Measurements from ENCODE around the gene COLQ.

Gene COLQ

GRCh38 chr3:15513810-15514662 lies 7.5 kb downstream of the COLQ start:
- Histone ChIP-seq H3K4me1 (ENCODE audit: control extremely low read depth in 1 of 4, control insufficient read depth in 4 of 4, insufficient read depth in 4 of 4, low read length in 3 of 4) (peaks cover 0 to 34% (median 21%) of the 10 kb centered on the region in 4 experiments), H3K4me3 (ENCODE audit: control insufficient read depth in 1 of 7, extremely low read depth in 1 of 7, insufficient read depth in 4 of 7, low read depth in 2 of 7, low read length in 6 of 7) (no peak overlapping the region), H3K9me3 (ENCODE audit: control extremely low read depth in 1 of 5, control insufficient read depth in 4 of 5, insufficient read depth in 2 of 5, low read depth in 1 of 5, low read length in 4 of 5) (no peaks in the 10 kb centered on the region), H3K36me3 (ENCODE audit: control insufficient read depth in 4 of 4, insufficient read depth in 4 of 4, low read length in 3 of 4) (no peaks in the 10 kb centered on the region), H3K27me3 (replicated peaks in 2 of 5; ENCODE audit: control insufficient read depth in 4 of 5, insufficient read depth in 5 of 5, low read length in 4 of 5) (no peaks in the 10 kb centered on the region), H3K27ac (ENCODE audit: insufficient read depth in 1 of 2, low read depth in 1 of 2, low read length in 2 of 2, poor library complexity in 1 of 2, severe bottlenecking in 2 of 2) (no peak overlapping the region)
- CTCF ChIA-PET = interaction anchor here (0.7 to 2.2 kb wide), 4 partner anchors 13 to 190 kb away, joined by 3 to 4 read pairs (median 3); partner anchors contain the start of genes EAF1 and METTL6
- peak in 2 of 3 donors; percentile 30 to 51 for DNase-seq
- WGBS (ENCODE audit: insufficient coverage) = 41% methylated on average over 5 of the region's 5 CpGs
- POLR2A ChIA-PET = no interaction called here

GRCh38 chr3:15513116-15513515 lies 8.4 kb downstream of the COLQ start:
- Histone ChIP-seq H3K4me1 (ENCODE audit: control extremely low read depth in 1 of 4, control insufficient read depth in 4 of 4, insufficient read depth in 4 of 4, low read length in 3 of 4) (peaks cover 0 to 34% (median 21%) of the 10 kb centered on the region in 4 experiments), H3K36me3 (ENCODE audit: control insufficient read depth in 4 of 4, insufficient read depth in 4 of 4, low read length in 3 of 4) (no peaks in the 10 kb centered on the region), H3K9me3 (ENCODE audit: control extremely low read depth in 1 of 5, control insufficient read depth in 4 of 5, insufficient read depth in 2 of 5, low read depth in 1 of 5, low read length in 4 of 5) (no peaks in the 10 kb centered on the region), H3K4me3 (ENCODE audit: control insufficient read depth in 1 of 7, extremely low read depth in 1 of 7, insufficient read depth in 4 of 7, low read depth in 2 of 7, low read length in 6 of 7) (no peak overlapping the region), H3K27ac (ENCODE audit: insufficient read depth in 1 of 2, low read depth in 1 of 2, low read length in 2 of 2, poor library complexity in 1 of 2, severe bottlenecking in 2 of 2) (no peak overlapping the region), H3K27me3 (replicated peaks in 2 of 5; ENCODE audit: control insufficient read depth in 4 of 5, insufficient read depth in 5 of 5, low read length in 4 of 5) (no peaks in the 10 kb centered on the region)
- DNase-seq = no peak
- CTCF ChIA-PET = interaction anchor here (1.3 to 1.5 kb wide), 2 partner anchors 14 to 42 kb away, joined by 3 to 4 read pairs; no protein-coding TSS in a partner anchor
- POLR2A ChIA-PET = interaction anchor here (1.0 kb wide), 1 partner anchor 13 kb away, joined by 3 read pairs; no protein-coding TSS in a partner anchor
- 100% methylated on average over 2 of the region's 7 CpGs for WGBS (ENCODE audit: insufficient coverage)

DNA sequence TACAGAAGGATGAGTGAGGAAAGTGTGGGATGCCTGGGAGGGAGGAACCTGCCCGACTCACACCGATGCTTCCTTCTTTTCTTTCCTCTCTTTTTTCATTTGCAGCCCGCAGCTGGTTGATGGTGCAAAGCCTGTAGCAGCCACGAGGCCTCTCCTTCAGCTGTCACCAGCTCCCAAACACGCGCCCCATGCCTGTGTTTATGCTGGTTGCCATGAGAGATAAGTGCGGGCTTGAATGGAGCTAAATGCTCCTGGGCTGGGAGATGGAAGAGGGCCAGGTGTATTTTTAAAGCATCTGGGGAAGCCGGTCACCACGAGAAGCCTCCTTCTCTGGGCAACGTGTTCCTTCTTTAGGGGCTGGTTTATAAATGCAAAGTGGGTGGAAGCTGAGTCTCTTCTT lies 9.3 kb downstream of the COLQ start:
- ChIA-PET POLR2A (interaction anchor here (1.0 kb wide), 1 partner anchor 12 kb away, joined by 3 read pairs; no protein-coding TSS in a partner anchor), CTCF (interaction anchor here (0.8 to 1.3 kb wide), 4 partner anchors 17 to 316 kb away, joined by 3 to 4 read pairs (median 4); no protein-coding TSS in a partner anchor)
- H3K27ac ChIP-seq (ENCODE audit: insufficient read depth in 1 of 2, low read depth in 1 of 2, low read length in 2 of 2, poor library complexity in 1 of 2, severe bottlenecking in 2 of 2) = no peak overlapping the region
- H3K4me3 ChIP-seq (ENCODE audit: control insufficient read depth in 1 of 7, extremely low read depth in 1 of 7, insufficient read depth in 4 of 7, low read depth in 2 of 7, low read length in 6 of 7) = no peak overlapping the region
- no peaks in the 10 kb centered on the region for H3K27me3 ChIP-seq (replicated peaks in 2 of 5; ENCODE audit: control insufficient read depth in 4 of 5, insufficient read depth in 5 of 5, low read length in 4 of 5)
- no peaks in the 10 kb centered on the region for H3K9me3 ChIP-seq (ENCODE audit: control extremely low read depth in 1 of 5, control insufficient read depth in 4 of 5, insufficient read depth in 2 of 5, low read depth in 1 of 5, low read length in 4 of 5)
- H3K36me3 ChIP-seq (ENCODE audit: control insufficient read depth in 4 of 4, insufficient read depth in 4 of 4, low read length in 3 of 4) = no peaks in the 10 kb centered on the region
- DNase-seq = peak; percentile 68 to 89 (median 83)
- peaks cover 0 to 30% (median 21%) of the 10 kb centered on the region in 4 experiments for H3K4me1 ChIP-seq (ENCODE audit: control extremely low read depth in 1 of 4, control insufficient read depth in 4 of 4, insufficient read depth in 4 of 4, low read length in 3 of 4)
- WGBS (ENCODE audit: insufficient coverage) = 9% methylated on average over 8 of the region's 10 CpGs

GRCh38 chr3:15511156-15511555 lies 10.3 kb downstream of the COLQ start:
- 100% methylated on average over 2 of the region's 3 CpGs for WGBS (ENCODE audit: insufficient coverage)
- POLR2A ChIA-PET = no interaction called here
- H3K4me3 ChIP-seq (ENCODE audit: control insufficient read depth in 1 of 7, extremely low read depth in 1 of 7, insufficient read depth in 4 of 7, low read depth in 2 of 7, low read length in 6 of 7) = no peak overlapping the region
- H3K27me3 ChIP-seq (replicated peaks in 2 of 5; ENCODE audit: control insufficient read depth in 4 of 5, insufficient read depth in 5 of 5, low read length in 4 of 5) = no peaks in the 10 kb centered on the region
- peaks cover 0 to 28% (median 21%) of the 10 kb centered on the region in 4 experiments for H3K4me1 ChIP-seq (ENCODE audit: control extremely low read depth in 1 of 4, control insufficient read depth in 4 of 4, insufficient read depth in 4 of 4, low read length in 3 of 4)
- H3K36me3 ChIP-seq (ENCODE audit: control insufficient read depth in 4 of 4, insufficient read depth in 4 of 4, low read length in 3 of 4) = no peaks in the 10 kb centered on the region
- DNase-seq = no peak
- CTCF ChIA-PET = interaction anchor here (1.5 kb wide), 1 partner anchor 10 kb away, joined by 3 read pairs; no protein-coding TSS in a partner anchor
- no peak overlapping the region for H3K27ac ChIP-seq (ENCODE audit: insufficient read depth in 1 of 2, low read depth in 1 of 2, low read length in 2 of 2, poor library complexity in 1 of 2, severe bottlenecking in 2 of 2)
- H3K9me3 ChIP-seq (ENCODE audit: control extremely low read depth in 1 of 5, control insufficient read depth in 4 of 5, insufficient read depth in 2 of 5, low read depth in 1 of 5, low read length in 4 of 5) = no peaks in the 10 kb centered on the region

DNA sequence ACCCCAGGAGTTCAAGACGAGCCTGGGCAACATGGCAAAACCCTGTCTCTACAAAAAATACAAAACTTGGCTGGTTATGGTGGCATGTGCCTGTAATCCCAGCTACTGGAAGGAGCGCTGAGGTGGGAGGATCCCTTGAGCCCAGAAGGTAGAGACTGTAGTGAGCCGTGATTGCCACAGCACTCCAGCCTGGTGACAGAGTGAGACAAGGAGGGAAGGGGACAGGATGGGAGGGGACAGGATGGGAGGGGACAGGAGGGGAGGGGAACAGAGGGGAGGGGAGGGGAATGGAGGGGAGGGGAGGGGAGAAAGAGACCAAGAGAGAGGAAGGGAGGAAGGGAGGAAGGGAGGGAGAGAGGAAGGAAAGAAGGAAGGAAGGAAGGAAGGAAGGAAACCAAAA lies 11.0 kb downstream of the COLQ start:
- DNase-seq = no peak
- WGBS (ENCODE audit: insufficient coverage) = 100% methylated on average over 2 of the region's 3 CpGs
- Histone ChIP-seq H3K9me3 (ENCODE audit: control extremely low read depth in 1 of 5, control insufficient read depth in 4 of 5, insufficient read depth in 2 of 5, low read depth in 1 of 5, low read length in 4 of 5) (no peaks in the 10 kb centered on the region), H3K27ac (ENCODE audit: insufficient read depth in 1 of 2, low read depth in 1 of 2, low read length in 2 of 2, poor library complexity in 1 of 2, severe bottlenecking in 2 of 2) (no peak overlapping the region), H3K36me3 (ENCODE audit: control insufficient read depth in 4 of 4, insufficient read depth in 4 of 4, low read length in 3 of 4) (no peaks in the 10 kb centered on the region), H3K4me1 (ENCODE audit: control extremely low read depth in 1 of 4, control insufficient read depth in 4 of 4, insufficient read depth in 4 of 4, low read length in 3 of 4) (peaks cover 0 to 28% (median 21%) of the 10 kb centered on the region in 4 experiments), H3K27me3 (replicated peaks in 2 of 5; ENCODE audit: control insufficient read depth in 4 of 5, insufficient read depth in 5 of 5, low read length in 4 of 5) (no peaks in the 10 kb centered on the region), H3K4me3 (ENCODE audit: control insufficient read depth in 1 of 7, extremely low read depth in 1 of 7, insufficient read depth in 4 of 7, low read depth in 2 of 7, low read length in 6 of 7) (no peak overlapping the region)
- CTCF ChIA-PET = interaction anchor here (1.0 to 1.5 kb wide), 2 partner anchors 10 to 17 kb away, joined by 3 read pairs; no protein-coding TSS in a partner anchor
- POLR2A ChIA-PET = no interaction called here

- ChIA-PET POLR2A (no interaction called here), CTCF (interaction anchor here (0.9 to 1.6 kb wide), 2 partner anchors 10 to 12 kb away, joined by 3 read pairs; no protein-coding TSS in a partner anchor)
- Histone ChIP-seq H3K4me1 (ENCODE audit: control extremely low read depth in 1 of 4, control insufficient read depth in 4 of 4, insufficient read depth in 4 of 4, low read length in 3 of 4) (peaks cover 0 to under 1% (median 0%) of the 10 kb centered on the region in 4 experiments), H3K4me3 (ENCODE audit: control insufficient read depth in 1 of 7, extremely low read depth in 1 of 7, insufficient read depth in 4 of 7, low read depth in 2 of 7, low read length in 6 of 7) (no peak overlapping the region), H3K36me3 (ENCODE audit: control insufficient read depth in 4 of 4, insufficient read depth in 4 of 4, low read length in 3 of 4) (no peaks in the 10 kb centered on the region), H3K27ac (ENCODE audit: insufficient read depth in 1 of 2, low read depth in 1 of 2, low read length in 2 of 2, poor library complexity in 1 of 2, severe bottlenecking in 2 of 2) (no peak overlapping the region), H3K27me3 (replicated peaks in 2 of 5; ENCODE audit: control insufficient read depth in 4 of 5, insufficient read depth in 5 of 5, low read length in 4 of 5) (no peaks in the 10 kb centered on the region), H3K9me3 (ENCODE audit: control extremely low read depth in 1 of 5, control insufficient read depth in 4 of 5, insufficient read depth in 2 of 5, low read depth in 1 of 5, low read length in 4 of 5) (no peaks in the 10 kb centered on the region)
- WGBS (ENCODE audit: insufficient coverage) = 88% methylated on average over 1 of the region's 3 CpGs
- no peak for DNase-seq
These were observed 14.9 kb downstream of the COLQ start for GRCh38 chr3:15506571-15506970.
